Measurements from ENCODE around the gene CFAP299. TPM values are rescaled to one million over a fixed set of nuclear protein-coding genes. Genes with fewer than 3 reads are reported as not detected.

CFAP299 gene
- total RNA-seq, 6 experiments from 2014 or later = not detected

DNA sequence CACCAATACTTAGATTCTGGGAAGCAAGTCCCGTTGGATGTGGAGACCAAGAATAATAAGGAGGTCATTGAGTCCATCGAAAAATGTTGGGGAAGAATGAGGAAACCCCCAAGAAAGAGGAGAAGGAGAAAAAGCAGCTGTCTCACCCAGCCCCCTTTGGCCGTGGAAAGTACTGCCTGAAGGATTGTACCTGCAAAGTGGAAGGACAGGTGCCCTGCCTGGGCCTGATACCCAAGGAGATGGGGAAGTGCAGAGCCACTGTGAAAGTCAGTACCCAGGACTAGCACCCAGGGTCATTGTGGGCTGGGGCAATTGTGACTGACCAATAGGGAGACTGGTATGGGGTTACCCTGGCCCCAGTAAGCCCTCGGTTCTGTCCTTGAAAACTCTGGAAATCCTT lies 13.8 kb upstream of the CFAP299 start:
- Histone ChIP-seq H3K4me1 (no peaks in the 10 kb centered on the region), H3K27ac (no peak overlapping the region), H3K4me3 (no peak overlapping the region), H3K27me3 (no peaks in the 10 kb centered on the region), H3K9me3 (no peaks in the 10 kb centered on the region), H3K36me3 (no peaks in the 10 kb centered on the region)
- intact Hi-C loops (cut with DNase I) = no loop called here
- ATAC-seq (no peak), DNase-seq (no peak)
- WGBS (ENCODE audit: insufficient coverage, low coverage, low lambda C conversion rate, missing lambda C conversion rate) = 61% methylated on average over 3 of the region's 4 CpGs
- TF ChIP-seq POLR2A (IDR thresholded peaks at IDR 0.05) = no peak
- TF ChIP-seq, protein P1, sequence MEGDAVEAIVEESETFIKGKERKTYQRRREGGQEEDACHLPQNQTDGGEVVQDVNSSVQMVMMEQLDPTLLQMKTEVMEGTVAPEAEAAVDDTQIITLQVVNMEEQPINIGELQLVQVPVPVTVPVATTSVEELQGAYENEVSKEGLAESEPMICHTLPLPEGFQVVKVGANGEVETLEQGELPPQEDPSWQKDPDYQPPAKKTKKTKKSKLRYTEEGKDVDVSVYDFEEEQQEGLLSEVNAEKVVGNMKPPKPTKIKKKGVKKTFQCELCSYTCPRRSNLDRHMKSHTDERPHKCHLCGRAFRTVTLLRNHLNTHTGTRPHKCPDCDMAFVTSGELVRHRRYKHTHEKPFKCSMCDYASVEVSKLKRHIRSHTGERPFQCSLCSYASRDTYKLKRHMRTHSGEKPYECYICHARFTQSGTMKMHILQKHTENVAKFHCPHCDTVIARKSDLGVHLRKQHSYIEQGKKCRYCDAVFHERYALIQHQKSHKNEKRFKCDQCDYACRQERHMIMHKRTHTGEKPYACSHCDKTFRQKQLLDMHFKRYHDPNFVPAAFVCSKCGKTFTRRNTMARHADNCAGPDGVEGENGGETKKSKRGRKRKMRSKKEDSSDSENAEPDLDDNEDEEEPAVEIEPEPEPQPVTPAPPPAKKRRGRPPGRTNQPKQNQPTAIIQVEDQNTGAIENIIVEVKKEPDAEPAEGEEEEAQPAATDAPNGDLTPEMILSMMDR (IDR thresholded peaks at IDR 0.05) = no peak

DNA sequence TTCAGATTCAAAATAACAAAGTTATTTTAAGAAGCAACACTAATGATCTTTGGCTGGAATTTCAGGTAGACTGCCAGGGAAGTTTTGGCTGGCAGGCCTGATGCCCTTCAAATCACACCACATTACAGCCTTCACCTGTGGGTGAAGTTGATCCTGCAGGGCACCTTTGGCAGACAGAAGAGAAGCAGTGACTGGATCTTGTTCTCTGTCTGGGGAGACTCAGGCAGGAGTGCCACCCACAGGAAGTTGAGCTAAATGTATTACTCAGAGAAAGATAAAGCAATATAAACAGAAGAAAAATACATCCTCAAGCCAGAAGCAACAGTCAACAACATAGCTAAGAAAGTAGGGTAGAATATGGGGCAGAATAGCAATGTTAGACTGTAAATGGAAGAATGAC lies 12.8 kb upstream of the CFAP299 start:
- TF ChIP-seq, protein P1 (IDR thresholded peaks at IDR 0.05) = no peak
- TF ChIP-seq POLR2A (IDR thresholded peaks at IDR 0.05) = no peak
- H3K9me3 ChIP-seq = no peaks in the 10 kb centered on the region
- no peak overlapping the region for H3K4me3 ChIP-seq
- no peaks in the 10 kb centered on the region for H3K36me3 ChIP-seq
- no peaks in the 10 kb centered on the region for H3K27me3 ChIP-seq
- intact Hi-C loops (cut with DNase I) = no loop called here
- no peak for ATAC-seq
- no peak overlapping the region for H3K27ac ChIP-seq
- DNase-seq = no peak
- H3K4me1 ChIP-seq = no peaks in the 10 kb centered on the region

DNA sequence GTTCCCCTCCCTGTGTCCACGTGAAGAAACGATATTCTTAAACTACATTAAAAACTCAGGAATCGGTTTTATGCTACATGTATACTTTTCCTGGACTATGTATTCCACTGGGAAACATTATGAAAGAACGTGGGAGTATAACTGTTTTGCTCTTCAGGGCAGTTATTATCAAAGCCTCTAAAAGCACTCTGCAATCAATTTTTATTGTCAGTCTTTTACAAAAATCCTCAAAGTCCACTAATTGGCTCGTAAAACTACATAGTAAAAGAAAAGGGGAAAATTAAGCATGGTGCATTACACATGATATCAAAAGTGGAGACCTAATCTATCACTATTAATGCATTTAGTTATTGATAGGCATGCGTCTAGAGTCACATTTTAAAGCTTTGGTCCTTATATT lies 11.4 kb upstream of the CFAP299 start:
- Histone ChIP-seq H3K27me3 (no peaks in the 10 kb centered on the region), H3K9me3 (no peaks in the 10 kb centered on the region), H3K4me1 (no peaks in the 10 kb centered on the region), H3K36me3 (no peaks in the 10 kb centered on the region), H3K27ac (no peak overlapping the region), H3K4me3 (no peak overlapping the region)
- intact Hi-C loops (cut with DNase I) = no loop called here
- WGBS (ENCODE audit: insufficient coverage, low coverage, low lambda C conversion rate, missing lambda C conversion rate) = 59% methylated on average over 6 of the region's 6 CpGs
- TF ChIP-seq POLR2A (IDR thresholded peaks at IDR 0.05) = no peak
- TF ChIP-seq, protein P1 (IDR thresholded peaks at IDR 0.05) = no peak
- no peak for ATAC-seq
- no peak for DNase-seq

DNA sequence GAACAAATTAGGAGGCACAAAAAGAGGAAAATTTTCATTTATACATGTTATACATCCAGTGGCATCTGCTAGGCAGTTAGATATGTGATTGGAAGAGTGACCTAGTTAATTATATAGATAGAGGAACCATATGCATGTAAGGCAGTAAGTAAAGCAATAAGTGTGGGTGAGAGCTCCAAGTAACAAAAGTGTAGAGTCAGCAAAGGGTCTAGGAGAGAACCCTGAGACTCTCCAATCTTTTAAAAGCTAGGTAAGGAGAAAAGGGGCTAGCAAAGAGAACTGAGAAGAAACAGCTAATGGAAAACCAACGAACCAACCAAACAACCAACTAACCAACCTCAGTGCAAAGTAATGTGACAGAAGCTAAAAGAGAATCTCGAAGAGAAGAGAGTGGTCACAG lies 3.8 kb upstream of the CFAP299 start:
- 49% methylated on average over 2 of the region's 2 CpGs for WGBS (ENCODE audit: insufficient coverage, low coverage, low lambda C conversion rate, missing lambda C conversion rate)
- TF ChIP-seq, protein P1 (IDR thresholded peaks at IDR 0.05) = no peak
- no peak for TF ChIP-seq POLR2A (IDR thresholded peaks at IDR 0.05)
- no peaks in the 10 kb centered on the region for H3K4me1 ChIP-seq
- H3K9me3 ChIP-seq = no peaks in the 10 kb centered on the region
- H3K27me3 ChIP-seq = no peaks in the 10 kb centered on the region
- H3K27ac ChIP-seq = no peak overlapping the region
- DNase-seq (no peak), ATAC-seq (no peak)
- intact Hi-C loops (cut with DNase I) = no loop called here
- no peak overlapping the region for H3K4me3 ChIP-seq
- no peaks in the 10 kb centered on the region for H3K36me3 ChIP-seq

DNA sequence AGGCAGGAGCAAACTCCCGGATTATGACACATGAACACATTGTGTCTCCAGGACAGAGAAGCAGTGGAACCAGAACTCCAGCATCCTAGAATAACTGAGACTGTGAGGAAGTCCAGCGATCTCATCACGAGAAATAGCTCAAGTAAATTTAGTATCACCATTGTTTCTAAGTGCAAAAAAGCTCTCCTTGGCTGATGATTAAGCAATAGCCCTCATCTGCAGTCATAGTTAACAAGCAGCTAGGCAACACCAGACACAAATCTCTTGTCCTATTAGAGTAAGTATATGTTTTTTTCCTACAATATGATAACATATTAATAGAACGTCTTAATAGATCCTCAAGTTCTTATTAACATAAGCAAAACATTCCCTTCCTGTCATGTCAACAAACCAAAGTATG lies 2.4 kb upstream of the CFAP299 start:
- DNase-seq = no peak

More for the DNA sequence above, 2.4 kb upstream of the CFAP299 start:
- intact Hi-C loops (cut with DNase I) = no loop called here
- no peaks in the 10 kb centered on the region for H3K4me1 ChIP-seq
- H3K27me3 ChIP-seq = no peaks in the 10 kb centered on the region
- 31% methylated on average over 4 of the region's 4 CpGs for WGBS (ENCODE audit: insufficient coverage, low coverage, low lambda C conversion rate, missing lambda C conversion rate)
- no peak for ATAC-seq
- H3K27ac ChIP-seq = no peak overlapping the region
- TF ChIP-seq POLR2A (IDR thresholded peaks at IDR 0.05) = no peak
- TF ChIP-seq, protein P1 (IDR thresholded peaks at IDR 0.05) = no peak
- H3K9me3 ChIP-seq = no peaks in the 10 kb centered on the region
- no peak overlapping the region for H3K4me3 ChIP-seq
- H3K36me3 ChIP-seq = no peaks in the 10 kb centered on the region

Measured in right lobe of liver (tissue), 6 donors.